Ishikawa (cell line): ENCODE measurements around the gene OSTM1.

Experiments used
- CEBPB ChIP-seq: IDR thresholded peaks from 2 replicates; pipeline ENCODE4 v1.6.1; 2012
- CREB1 ChIP-seq: IDR thresholded peaks from 2 replicates; pipeline ENCODE4 v1.6.1; 2012; ENCODE audit warnings: low read depth
- EP300 ChIP-seq: IDR thresholded peaks from 2 replicates; pipeline ENCODE4 v1.6.1; 2012; ENCODE audit warnings: borderline replicate concordance
- FOXM1 ChIP-seq: IDR thresholded peaks from 2 replicates; pipeline ENCODE4 v1.6.1; 2012; ENCODE audit warnings: low read depth, borderline replicate concordance
- NFIC ChIP-seq: IDR thresholded peaks from 2 replicates; pipeline ENCODE4 v1.6.1; 2012
- RAD21 ChIP-seq: IDR thresholded peaks from 2 replicates; pipeline ENCODE4 v1.6.1; 2012; ENCODE audit warnings: low read depth
- TAF1 ChIP-seq: IDR thresholded peaks from 2 replicates; pipeline ENCODE4 v1.6.1; 2012; ENCODE audit warnings: low read depth, mild to moderate bottlenecking
- TCF12 ChIP-seq: IDR thresholded peaks from 2 replicates; pipeline ENCODE4 v1.6.1; 2012; ENCODE audit warnings: low read depth
- TEAD4 ChIP-seq: IDR thresholded peaks from 2 replicates; pipeline ENCODE4 v1.6.1; 2012
- YY1 ChIP-seq: IDR thresholded peaks from 2 replicates; pipeline ENCODE4 v1.6.1; 2012; ENCODE audit warnings: low read depth
- ZBTB7A ChIP-seq: IDR thresholded peaks from 2 replicates; pipeline ENCODE4 v1.6.1; 2012; ENCODE audit warnings: low read depth
- TF ChIP-seq, protein P1 (sequence below): IDR thresholded peaks from 2 replicates; pipeline ENCODE4 v1.6.1; 2012; ENCODE audit warnings: low read depth, mild to moderate bottlenecking
- TF ChIP-seq, protein P2 (sequence below): IDR thresholded peaks from 2 replicates; pipeline ENCODE4 v1.6.1; 2012
- TF ChIP-seq, protein P3 (sequence below): IDR thresholded peaks from 2 replicates; pipeline ENCODE4 v1.6.1; 2012

DNA sequence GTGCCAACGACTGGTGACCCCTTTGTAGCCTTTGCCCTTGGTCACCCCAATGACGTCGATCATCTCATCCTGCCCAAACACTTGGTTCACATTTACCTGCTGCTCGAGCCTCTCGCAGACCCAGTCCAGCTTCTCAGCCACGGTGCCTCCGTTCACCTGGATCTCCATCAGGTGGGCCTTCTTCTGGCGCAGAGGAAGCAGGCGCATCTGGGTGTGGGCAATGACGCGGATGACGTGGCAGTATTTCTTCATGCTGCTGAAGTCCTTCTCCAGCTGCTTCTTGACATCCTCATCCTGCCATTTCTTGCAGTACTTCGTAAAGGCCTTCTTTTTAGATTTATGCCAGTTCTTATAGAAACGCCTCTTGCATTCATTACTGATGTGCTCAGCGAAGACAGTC is 69.7 kb downstream of the OSTM1 start:
- TF ChIP-seq CEBPB (no peak), CREB1 (no peak), RAD21 (no peak), EP300 (no peak), TAF1 (no peak), TEAD4 (no peak), YY1 (no peak), TCF12 (no peak), FOXM1 (no peak), NFIC (no peak), ZBTB7A (no peak)
- TF ChIP-seq, protein P1, sequence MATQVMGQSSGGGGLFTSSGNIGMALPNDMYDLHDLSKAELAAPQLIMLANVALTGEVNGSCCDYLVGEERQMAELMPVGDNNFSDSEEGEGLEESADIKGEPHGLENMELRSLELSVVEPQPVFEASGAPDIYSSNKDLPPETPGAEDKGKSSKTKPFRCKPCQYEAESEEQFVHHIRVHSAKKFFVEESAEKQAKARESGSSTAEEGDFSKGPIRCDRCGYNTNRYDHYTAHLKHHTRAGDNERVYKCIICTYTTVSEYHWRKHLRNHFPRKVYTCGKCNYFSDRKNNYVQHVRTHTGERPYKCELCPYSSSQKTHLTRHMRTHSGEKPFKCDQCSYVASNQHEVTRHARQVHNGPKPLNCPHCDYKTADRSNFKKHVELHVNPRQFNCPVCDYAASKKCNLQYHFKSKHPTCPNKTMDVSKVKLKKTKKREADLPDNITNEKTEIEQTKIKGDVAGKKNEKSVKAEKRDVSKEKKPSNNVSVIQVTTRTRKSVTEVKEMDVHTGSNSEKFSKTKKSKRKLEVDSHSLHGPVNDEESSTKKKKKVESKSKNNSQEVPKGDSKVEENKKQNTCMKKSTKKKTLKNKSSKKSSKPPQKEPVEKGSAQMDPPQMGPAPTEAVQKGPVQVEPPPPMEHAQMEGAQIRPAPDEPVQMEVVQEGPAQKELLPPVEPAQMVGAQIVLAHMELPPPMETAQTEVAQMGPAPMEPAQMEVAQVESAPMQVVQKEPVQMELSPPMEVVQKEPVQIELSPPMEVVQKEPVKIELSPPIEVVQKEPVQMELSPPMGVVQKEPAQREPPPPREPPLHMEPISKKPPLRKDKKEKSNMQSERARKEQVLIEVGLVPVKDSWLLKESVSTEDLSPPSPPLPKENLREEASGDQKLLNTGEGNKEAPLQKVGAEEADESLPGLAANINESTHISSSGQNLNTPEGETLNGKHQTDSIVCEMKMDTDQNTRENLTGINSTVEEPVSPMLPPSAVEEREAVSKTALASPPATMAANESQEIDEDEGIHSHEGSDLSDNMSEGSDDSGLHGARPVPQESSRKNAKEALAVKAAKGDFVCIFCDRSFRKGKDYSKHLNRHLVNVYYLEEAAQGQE: no peak
- TF ChIP-seq, protein P2, sequence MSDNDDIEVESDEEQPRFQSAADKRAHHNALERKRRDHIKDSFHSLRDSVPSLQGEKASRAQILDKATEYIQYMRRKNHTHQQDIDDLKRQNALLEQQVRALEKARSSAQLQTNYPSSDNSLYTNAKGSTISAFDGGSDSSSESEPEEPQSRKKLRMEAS: no peak
- TF ChIP-seq, protein P3, sequence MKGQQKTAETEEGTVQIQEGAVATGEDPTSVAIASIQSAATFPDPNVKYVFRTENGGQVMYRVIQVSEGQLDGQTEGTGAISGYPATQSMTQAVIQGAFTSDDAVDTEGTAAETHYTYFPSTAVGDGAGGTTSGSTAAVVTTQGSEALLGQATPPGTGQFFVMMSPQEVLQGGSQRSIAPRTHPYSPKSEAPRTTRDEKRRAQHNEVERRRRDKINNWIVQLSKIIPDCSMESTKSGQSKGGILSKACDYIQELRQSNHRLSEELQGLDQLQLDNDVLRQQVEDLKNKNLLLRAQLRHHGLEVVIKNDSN: no peak
